ENCODE data around the gene C4orf54. TPM values are rescaled to one million over a fixed set of nuclear protein-coding genes. Genes with fewer than 3 reads are reported as not detected.

Gene C4orf54
- total RNA-seq, 1 experiment from 2014 or later: not detected

DNA sequence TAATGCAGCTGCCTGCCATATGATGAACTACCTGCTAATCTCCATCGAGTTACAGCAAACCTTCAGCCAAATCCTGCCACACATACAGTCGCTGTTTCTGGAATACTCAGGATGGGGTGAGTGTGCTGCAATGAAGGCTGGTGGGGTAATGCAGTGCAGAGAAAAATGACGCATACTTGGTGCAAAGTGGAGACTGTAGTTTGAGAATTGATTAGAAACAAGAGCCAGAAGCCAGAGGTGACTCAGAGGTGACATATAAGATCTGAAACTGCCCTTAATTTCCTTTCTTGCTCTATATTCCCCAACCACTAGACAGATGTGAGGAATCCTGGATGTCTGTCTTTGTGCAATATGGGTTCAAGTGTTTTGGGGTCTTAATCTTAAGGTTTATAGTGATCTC is 22.0 kb downstream of the C4orf54 start:
- H4K5ac ChIP-seq (ENCODE audit: insufficient read length, low read depth, low read length): no peak overlapping the region
- Mint-ChIP-seq H3K9me3 (no peaks in the 10 kb centered on the region; a peak in 1 of 5 replicates), H3K4me3 (no peak overlapping the region), H3K27ac (no peak overlapping the region; a peak in 1 of 7 replicates), H3K27me3 (ENCODE audit: low read depth) (no peaks in the 10 kb centered on the region), H3K36me3 (ENCODE audit: insufficient read depth in 1 of 3, low read depth in 3 of 3) (no peaks in the 10 kb centered on the region), H3K4me1 (peaks cover 3 to 15% of the 10 kb centered on the region in 2 experiments)
- H2BK5ac ChIP-seq (ENCODE audit: insufficient read length, low read length): no peak overlapping the region
- H3K27me3 ChIP-seq (ENCODE audit: insufficient read depth, low read length): no peaks in the 10 kb centered on the region
- H3K56ac ChIP-seq (ENCODE audit: insufficient read length, low read depth, low read length): no peak overlapping the region
- H3K23me2 ChIP-seq (ENCODE audit: insufficient read length, low read depth, low read length, poor library complexity, severe bottlenecking): no peaks in the 10 kb centered on the region
- H3K9me3 ChIP-seq (ENCODE audit: control insufficient read depth, low read depth, low read length): no peaks in the 10 kb centered on the region
- H3K14ac ChIP-seq (ENCODE audit: insufficient read depth, low read length): no peak overlapping the region
- no peak overlapping the region for H4K91ac ChIP-seq (ENCODE audit: insufficient read length, low read depth, low read length)
- no peak overlapping the region for H2AK5ac ChIP-seq (ENCODE audit: insufficient read length, low read length)
- H3K4me2 ChIP-seq (ENCODE audit: insufficient read depth, insufficient read length, low read length): no peak overlapping the region
- H4K20me1 ChIP-seq (ENCODE audit: control insufficient read depth, insufficient read depth, insufficient read length): no peaks in the 10 kb centered on the region
- H3T11ph ChIP-seq (ENCODE audit: low read length): no peak overlapping the region
- H2BK20ac ChIP-seq (ENCODE audit: low read depth, low read length, poor library complexity, severe bottlenecking): no peak overlapping the region
- WGBS (ENCODE audit: extremely low coverage, insufficient read length, low lambda C conversion rate): no CpG with 5 or more reads among the region's 3 CpGs
- H2AFZ ChIP-seq (ENCODE audit: low read length): no peak overlapping the region
- H3K9ac ChIP-seq (ENCODE audit: extremely low read depth, insufficient read length, low read length): no peak overlapping the region
- no peak overlapping the region for H2BK15ac ChIP-seq (ENCODE audit: low read depth, low read length)
- no peaks in the 10 kb centered on the region; the same call in 1 of the 2 replicates for H3K4me1 ChIP-seq (ENCODE audit: insufficient read depth, low read length)
- H2BK120ac ChIP-seq (ENCODE audit: low read depth, low read length, poor library complexity, severe bottlenecking): no peak overlapping the region
- H3K18ac ChIP-seq (ENCODE audit: insufficient read length, low read depth, low read length): no peak overlapping the region
- no peak overlapping the region for H4K8ac ChIP-seq (replicated peaks; ENCODE audit: insufficient read length, low read depth, low read length)
- no peak overlapping the region for H3K23ac ChIP-seq (ENCODE audit: insufficient read length, low read depth, low read length)
- no peaks in the 10 kb centered on the region for H3K79me1 ChIP-seq (ENCODE audit: insufficient read depth, low read depth, low read length, poor library complexity, severe bottlenecking)
- H3K27ac ChIP-seq (ENCODE audit: insufficient read length, low read depth, low read length): no peak overlapping the region
- no peak overlapping the region for H3K4ac ChIP-seq (ENCODE audit: low read depth, low read length)
- TF ChIP-seq, protein P1, sequence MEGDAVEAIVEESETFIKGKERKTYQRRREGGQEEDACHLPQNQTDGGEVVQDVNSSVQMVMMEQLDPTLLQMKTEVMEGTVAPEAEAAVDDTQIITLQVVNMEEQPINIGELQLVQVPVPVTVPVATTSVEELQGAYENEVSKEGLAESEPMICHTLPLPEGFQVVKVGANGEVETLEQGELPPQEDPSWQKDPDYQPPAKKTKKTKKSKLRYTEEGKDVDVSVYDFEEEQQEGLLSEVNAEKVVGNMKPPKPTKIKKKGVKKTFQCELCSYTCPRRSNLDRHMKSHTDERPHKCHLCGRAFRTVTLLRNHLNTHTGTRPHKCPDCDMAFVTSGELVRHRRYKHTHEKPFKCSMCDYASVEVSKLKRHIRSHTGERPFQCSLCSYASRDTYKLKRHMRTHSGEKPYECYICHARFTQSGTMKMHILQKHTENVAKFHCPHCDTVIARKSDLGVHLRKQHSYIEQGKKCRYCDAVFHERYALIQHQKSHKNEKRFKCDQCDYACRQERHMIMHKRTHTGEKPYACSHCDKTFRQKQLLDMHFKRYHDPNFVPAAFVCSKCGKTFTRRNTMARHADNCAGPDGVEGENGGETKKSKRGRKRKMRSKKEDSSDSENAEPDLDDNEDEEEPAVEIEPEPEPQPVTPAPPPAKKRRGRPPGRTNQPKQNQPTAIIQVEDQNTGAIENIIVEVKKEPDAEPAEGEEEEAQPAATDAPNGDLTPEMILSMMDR (conservative IDR thresholded peaks at IDR 0.05): no peak
- no peaks in the 10 kb centered on the region for H3K79me2 ChIP-seq (ENCODE audit: insufficient read depth, low read length)
- no peak for DNase-seq
- H2BK12ac ChIP-seq (ENCODE audit: insufficient read length, low read depth, low read length): no peak overlapping the region

Data from H9 (cell line).